ENCODE results near the gene MVD. TPM values are rescaled to one million over a fixed set of nuclear protein-coding genes. Genes with fewer than 3 reads are reported as not detected.
A peak's percentile ranks its signal among the peaks of the same experiment; 100 is the strongest.

Gene MVD
- total and polyA plus RNA-seq, 2 of the 13 experiments (the other 11 are each of a cell fraction or from before 2014, with no cell fraction given), result 28.1 to 187 TPM

DNA sequence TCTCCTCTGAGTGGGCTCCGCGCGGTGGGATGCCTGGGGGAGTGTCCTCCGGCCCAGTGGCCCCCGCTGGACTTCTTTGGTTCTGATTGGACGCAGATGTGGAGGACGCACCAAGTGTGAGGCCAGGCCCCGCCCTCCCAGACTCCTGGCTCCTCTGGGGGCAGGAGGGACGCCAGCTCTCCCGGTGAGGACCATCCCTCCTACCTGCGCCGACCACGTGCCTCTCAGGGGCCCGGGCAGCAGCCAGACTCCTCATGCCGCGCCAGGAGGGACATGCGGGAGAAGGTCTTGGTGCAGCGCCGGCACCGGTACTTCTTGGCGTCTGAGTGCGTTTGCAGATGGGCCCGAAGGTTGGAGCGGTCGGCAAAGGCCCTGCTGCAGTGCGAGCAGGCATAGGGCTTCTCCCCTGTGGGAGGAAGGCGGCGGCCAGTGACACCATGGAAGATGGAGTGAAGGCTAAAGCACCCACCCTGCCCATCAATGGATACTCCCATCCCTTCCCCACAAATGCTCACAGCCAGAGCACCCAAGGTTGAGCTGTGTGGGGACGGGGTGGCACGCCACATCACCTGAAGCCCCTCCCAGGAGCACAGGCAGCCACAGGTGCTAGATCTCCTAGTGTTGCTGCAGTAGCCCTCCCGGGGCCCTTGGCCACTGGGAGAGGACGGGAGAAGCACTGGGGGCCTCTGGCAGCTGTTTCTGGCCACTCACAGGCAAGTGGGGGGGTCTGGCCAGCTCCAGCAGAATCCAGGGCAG, 15.5 kb upstream of the MVD start (continued):
- no peak for TF ChIP-seq ZNF678 (CRISPR knock-in tag; IDR thresholded peaks at IDR 0.05)
- TF ChIP-seq AGO2 (optimal IDR thresholded peaks at IDR 0.05; ENCODE audit: low read depth, low read length), result peak; percentile 49
- TF ChIP-seq, protein P1, sequence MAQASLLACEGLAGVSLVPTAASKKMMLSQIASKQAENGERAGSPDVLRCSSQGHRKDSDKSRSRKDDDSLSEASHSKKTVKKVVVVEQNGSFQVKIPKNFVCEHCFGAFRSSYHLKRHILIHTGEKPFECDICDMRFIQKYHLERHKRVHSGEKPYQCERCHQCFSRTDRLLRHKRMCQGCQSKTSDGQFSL (CRISPR knock-in tag; IDR thresholded peaks at IDR 0.05), result 0 out of 2 replicates have a peak, but pooled peaks have one; percentile 69
- TF ChIP-seq MED13 (CRISPR knock-in tag; IDR thresholded peaks at IDR 0.05), result no peak
- no peak; the same call in 1 of the 2 replicates for TF ChIP-seq ZFP90 (CRISPR knock-in tag; IDR thresholded peaks at IDR 0.05; ENCODE audit: borderline replicate concordance)
- TF ChIP-seq, protein P2, sequence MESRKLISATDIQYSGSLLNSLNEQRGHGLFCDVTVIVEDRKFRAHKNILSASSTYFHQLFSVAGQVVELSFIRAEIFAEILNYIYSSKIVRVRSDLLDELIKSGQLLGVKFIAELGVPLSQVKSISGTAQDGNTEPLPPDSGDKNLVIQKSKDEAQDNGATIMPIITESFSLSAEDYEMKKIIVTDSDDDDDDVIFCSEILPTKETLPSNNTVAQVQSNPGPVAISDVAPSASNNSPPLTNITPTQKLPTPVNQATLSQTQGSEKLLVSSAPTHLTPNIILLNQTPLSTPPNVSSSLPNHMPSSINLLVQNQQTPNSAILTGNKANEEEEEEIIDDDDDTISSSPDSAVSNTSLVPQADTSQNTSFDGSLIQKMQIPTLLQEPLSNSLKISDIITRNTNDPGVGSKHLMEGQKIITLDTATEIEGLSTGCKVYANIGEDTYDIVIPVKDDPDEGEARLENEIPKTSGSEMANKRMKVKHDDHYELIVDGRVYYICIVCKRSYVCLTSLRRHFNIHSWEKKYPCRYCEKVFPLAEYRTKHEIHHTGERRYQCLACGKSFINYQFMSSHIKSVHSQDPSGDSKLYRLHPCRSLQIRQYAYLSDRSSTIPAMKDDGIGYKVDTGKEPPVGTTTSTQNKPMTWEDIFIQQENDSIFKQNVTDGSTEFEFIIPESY (CRISPR knock-in tag; IDR thresholded peaks at IDR 0.05), result no peak
- peak; percentile 40 for TF ChIP-seq MED8 (CRISPR knock-in tag; IDR thresholded peaks at IDR 0.05; ENCODE audit: insufficient replicate concordance)
- TF ChIP-seq, protein P3, sequence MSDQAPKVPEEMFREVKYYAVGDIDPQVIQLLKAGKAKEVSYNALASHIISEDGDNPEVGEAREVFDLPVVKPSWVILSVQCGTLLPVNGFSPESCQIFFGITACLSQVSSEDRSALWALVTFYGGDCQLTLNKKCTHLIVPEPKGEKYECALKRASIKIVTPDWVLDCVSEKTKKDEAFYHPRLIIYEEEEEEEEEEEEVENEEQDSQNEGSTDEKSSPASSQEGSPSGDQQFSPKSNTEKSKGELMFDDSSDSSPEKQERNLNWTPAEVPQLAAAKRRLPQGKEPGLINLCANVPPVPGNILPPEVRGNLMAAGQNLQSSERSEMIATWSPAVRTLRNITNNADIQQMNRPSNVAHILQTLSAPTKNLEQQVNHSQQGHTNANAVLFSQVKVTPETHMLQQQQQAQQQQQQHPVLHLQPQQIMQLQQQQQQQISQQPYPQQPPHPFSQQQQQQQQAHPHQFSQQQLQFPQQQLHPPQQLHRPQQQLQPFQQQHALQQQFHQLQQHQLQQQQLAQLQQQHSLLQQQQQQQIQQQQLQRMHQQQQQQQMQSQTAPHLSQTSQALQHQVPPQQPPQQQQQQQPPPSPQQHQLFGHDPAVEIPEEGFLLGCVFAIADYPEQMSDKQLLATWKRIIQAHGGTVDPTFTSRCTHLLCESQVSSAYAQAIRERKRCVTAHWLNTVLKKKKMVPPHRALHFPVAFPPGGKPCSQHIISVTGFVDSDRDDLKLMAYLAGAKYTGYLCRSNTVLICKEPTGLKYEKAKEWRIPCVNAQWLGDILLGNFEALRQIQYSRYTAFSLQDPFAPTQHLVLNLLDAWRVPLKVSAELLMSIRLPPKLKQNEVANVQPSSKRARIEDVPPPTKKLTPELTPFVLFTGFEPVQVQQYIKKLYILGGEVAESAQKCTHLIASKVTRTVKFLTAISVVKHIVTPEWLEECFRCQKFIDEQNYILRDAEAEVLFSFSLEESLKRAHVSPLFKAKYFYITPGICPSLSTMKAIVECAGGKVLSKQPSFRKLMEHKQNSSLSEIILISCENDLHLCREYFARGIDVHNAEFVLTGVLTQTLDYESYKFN (CRISPR knock-in tag; conservative IDR thresholded peaks at IDR 0.05), result no peak
- TF ChIP-seq ZC3H13 (CRISPR knock-in tag; IDR thresholded peaks at IDR 0.05), result peak; percentile 62
- TF ChIP-seq, protein P4, sequence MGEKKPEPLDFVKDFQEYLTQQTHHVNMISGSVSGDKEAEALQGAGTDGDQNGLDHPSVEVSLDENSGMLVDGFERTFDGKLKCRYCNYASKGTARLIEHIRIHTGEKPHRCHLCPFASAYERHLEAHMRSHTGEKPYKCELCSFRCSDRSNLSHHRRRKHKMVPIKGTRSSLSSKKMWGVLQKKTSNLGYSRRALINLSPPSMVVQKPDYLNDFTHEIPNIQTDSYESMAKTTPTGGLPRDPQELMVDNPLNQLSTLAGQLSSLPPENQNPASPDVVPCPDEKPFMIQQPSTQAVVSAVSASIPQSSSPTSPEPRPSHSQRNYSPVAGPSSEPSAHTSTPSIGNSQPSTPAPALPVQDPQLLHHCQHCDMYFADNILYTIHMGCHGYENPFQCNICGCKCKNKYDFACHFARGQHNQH (CRISPR knock-in tag; IDR thresholded peaks at IDR 0.05), result no peak
- TF ChIP-seq, protein P5, sequence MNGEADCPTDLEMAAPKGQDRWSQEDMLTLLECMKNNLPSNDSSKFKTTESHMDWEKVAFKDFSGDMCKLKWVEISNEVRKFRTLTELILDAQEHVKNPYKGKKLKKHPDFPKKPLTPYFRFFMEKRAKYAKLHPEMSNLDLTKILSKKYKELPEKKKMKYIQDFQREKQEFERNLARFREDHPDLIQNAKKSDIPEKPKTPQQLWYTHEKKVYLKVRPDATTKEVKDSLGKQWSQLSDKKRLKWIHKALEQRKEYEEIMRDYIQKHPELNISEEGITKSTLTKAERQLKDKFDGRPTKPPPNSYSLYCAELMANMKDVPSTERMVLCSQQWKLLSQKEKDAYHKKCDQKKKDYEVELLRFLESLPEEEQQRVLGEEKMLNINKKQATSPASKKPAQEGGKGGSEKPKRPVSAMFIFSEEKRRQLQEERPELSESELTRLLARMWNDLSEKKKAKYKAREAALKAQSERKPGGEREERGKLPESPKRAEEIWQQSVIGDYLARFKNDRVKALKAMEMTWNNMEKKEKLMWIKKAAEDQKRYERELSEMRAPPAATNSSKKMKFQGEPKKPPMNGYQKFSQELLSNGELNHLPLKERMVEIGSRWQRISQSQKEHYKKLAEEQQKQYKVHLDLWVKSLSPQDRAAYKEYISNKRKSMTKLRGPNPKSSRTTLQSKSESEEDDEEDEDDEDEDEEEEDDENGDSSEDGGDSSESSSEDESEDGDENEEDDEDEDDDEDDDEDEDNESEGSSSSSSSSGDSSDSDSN (CRISPR knock-in tag; IDR thresholded peaks at IDR 0.05), result 0 out of 2 replicates have a peak, but pooled peaks have one; percentile 0
- TF ChIP-seq NR2F1 (CRISPR knock-in tag; IDR thresholded peaks at IDR 0.05), result no peak
- TF ChIP-seq, protein P6, sequence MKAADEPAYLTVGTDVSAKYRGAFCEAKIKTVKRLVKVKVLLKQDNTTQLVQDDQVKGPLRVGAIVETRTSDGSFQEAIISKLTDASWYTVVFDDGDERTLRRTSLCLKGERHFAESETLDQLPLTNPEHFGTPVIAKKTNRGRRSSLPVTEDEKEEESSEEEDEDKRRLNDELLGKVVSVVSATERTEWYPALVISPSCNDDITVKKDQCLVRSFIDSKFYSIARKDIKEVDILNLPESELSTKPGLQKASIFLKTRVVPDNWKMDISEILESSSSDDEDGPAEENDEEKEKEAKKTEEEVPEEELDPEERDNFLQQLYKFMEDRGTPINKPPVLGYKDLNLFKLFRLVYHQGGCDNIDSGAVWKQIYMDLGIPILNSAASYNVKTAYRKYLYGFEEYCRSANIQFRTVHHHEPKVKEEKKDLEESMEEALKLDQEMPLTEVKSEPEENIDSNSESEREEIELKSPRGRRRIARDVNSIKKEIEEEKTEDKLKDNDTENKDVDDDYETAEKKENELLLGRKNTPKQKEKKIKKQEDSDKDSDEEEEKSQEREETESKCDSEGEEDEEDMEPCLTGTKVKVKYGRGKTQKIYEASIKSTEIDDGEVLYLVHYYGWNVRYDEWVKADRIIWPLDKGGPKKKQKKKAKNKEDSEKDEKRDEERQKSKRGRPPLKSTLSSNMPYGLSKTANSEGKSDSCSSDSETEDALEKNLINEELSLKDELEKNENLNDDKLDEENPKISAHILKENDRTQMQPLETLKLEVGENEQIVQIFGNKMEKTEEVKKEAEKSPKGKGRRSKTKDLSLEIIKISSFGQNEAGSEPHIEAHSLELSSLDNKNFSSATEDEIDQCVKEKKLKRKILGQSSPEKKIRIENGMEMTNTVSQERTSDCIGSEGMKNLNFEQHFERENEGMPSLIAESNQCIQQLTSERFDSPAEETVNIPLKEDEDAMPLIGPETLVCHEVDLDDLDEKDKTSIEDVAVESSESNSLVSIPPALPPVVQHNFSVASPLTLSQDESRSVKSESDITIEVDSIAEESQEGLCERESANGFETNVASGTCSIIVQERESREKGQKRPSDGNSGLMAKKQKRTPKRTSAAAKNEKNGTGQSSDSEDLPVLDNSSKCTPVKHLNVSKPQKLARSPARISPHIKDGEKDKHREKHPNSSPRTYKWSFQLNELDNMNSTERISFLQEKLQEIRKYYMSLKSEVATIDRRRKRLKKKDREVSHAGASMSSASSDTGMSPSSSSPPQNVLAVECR (CRISPR knock-in tag; IDR thresholded peaks at IDR 0.05; ENCODE audit: borderline replicate concordance), result 0 out of 2 replicates have a peak, but pooled peaks have one; percentile 24

All from HepG2 (cell line).